ENCODE measurements around the gene AP2B1. TPM values are rescaled to one million over a fixed set of nuclear protein-coding genes. Genes with fewer than 3 reads are reported as not detected.

Gene AP2B1
- total RNA-seq, 2 donors from 2014 or later: 220 to 274 TPM

GRCh38 chr17:35542990-35543389, 44.1 kb upstream of the AP2B1 start:
- Histone ChIP-seq H3K36me3 (no peaks in the 10 kb centered on the region), H3K9ac (ENCODE audit: low read depth in 2 of 2, low read length in 2 of 2) (no peak overlapping the region), H3K4me3 (no peak overlapping the region), H3K27me3 (no peaks in the 10 kb centered on the region), H3K4me1 (no peaks in the 10 kb centered on the region), H3K9me3 (no peaks in the 10 kb centered on the region), H3K27ac (no peak overlapping the region)
- intact Hi-C loops (cut with DNase I): no loop called here
- no peak for DNase-seq
- TF ChIP-seq CTCF (IDR thresholded peaks at IDR 0.05): no peak

- TF ChIP-seq CTCF (IDR thresholded peaks at IDR 0.05): no peak
- Histone ChIP-seq H3K4me1 (no peaks in the 10 kb centered on the region), H3K36me3 (no peaks in the 10 kb centered on the region), H3K27me3 (no peaks in the 10 kb centered on the region), H3K9ac (ENCODE audit: low read depth in 2 of 2, low read length in 2 of 2) (no peak overlapping the region), H3K4me3 (no peak overlapping the region), H3K27ac (no peak overlapping the region), H3K9me3 (no peaks in the 10 kb centered on the region)
- intact Hi-C loops (cut with DNase I): no loop called here
- no peak for DNase-seq
Measured at GRCh38 chr17:35543856-35544255, 43.3 kb upstream of the AP2B1 start.

- H3K4me1 ChIP-seq: no peaks in the 10 kb centered on the region
- H3K9ac ChIP-seq (ENCODE audit: low read depth in 2 of 2, low read length in 2 of 2): no peak overlapping the region
- no peaks in the 10 kb centered on the region for H3K36me3 ChIP-seq
- DNase-seq: no peak
- no peaks in the 10 kb centered on the region for H3K9me3 ChIP-seq
- no peak overlapping the region for H3K4me3 ChIP-seq
- no peak overlapping the region for H3K27ac ChIP-seq
- no peaks in the 10 kb centered on the region for H3K27me3 ChIP-seq
- intact Hi-C loops (cut with DNase I): no loop called here
- no peak for TF ChIP-seq CTCF (IDR thresholded peaks at IDR 0.05)
Measured at GRCh38 chr17:35545150-35545549, 42.0 kb upstream of the AP2B1 start.

GRCh38 chr17:35546487-35546886, 40.6 kb upstream of the AP2B1 start:
- no peak for TF ChIP-seq CTCF (IDR thresholded peaks at IDR 0.05)
- no peaks in the 10 kb centered on the region for H3K36me3 ChIP-seq
- DNase-seq: no peak
- no peaks in the 10 kb centered on the region for H3K27me3 ChIP-seq
- H3K9ac ChIP-seq (ENCODE audit: low read depth in 2 of 2, low read length in 2 of 2): no peak overlapping the region
- no peaks in the 10 kb centered on the region for H3K9me3 ChIP-seq
- no peaks in the 10 kb centered on the region for H3K4me1 ChIP-seq
- H3K27ac ChIP-seq: no peak overlapping the region
- intact Hi-C loops (cut with DNase I): no loop called here
- H3K4me3 ChIP-seq: no peak overlapping the region

GRCh38 chr17:35548208-35548810, 38.8 kb upstream of the AP2B1 start:
- TF ChIP-seq CTCF (IDR thresholded peaks at IDR 0.05): no peak
- H3K4me1 ChIP-seq: no peaks in the 10 kb centered on the region
- no peak overlapping the region for H3K9ac ChIP-seq (ENCODE audit: low read depth in 2 of 2, low read length in 2 of 2)
- H3K27ac ChIP-seq: no peak overlapping the region
- no peaks in the 10 kb centered on the region for H3K36me3 ChIP-seq
- H3K4me3 ChIP-seq: no peak overlapping the region
- no peaks in the 10 kb centered on the region for H3K27me3 ChIP-seq
- H3K9me3 ChIP-seq: no peaks in the 10 kb centered on the region
- intact Hi-C loops (cut with DNase I): no loop called here
- no peak for DNase-seq
